Measurements from ENCODE around the gene EXOSC10. TPM values are rescaled to one million over a fixed set of nuclear protein-coding genes. Genes with fewer than 3 reads are reported as not detected.

Gene EXOSC10
- polyA plus RNA-seq, 2 of the 4 experiments (the other 2 are of a cell fraction), result 45.4 to 76.9 TPM

GRCh38 chr1:11143907-11144306 is 44.2 kb upstream of the EXOSC10 start:
- POLR2A ChIA-PET, result no interaction called here
- H3K4me1 ChIP-seq, result no peaks in the 10 kb centered on the region
- no peak overlapping the region for H3K4me2 ChIP-seq
- no peak overlapping the region for H3K4me3 ChIP-seq
- WGBS (ENCODE audit: missing lambda C conversion rate), result 89% methylated on average over 2 of the region's 2 CpGs
- no peak for FAIRE-seq
- CTCF ChIA-PET, result interaction anchor here (1.6 kb wide), 1 partner anchor 23 kb away, joined by 3 read pairs; no protein-coding TSS in a partner anchor
- no peak overlapping the region for H3K27ac ChIP-seq
- H3K9me3 ChIP-seq, result no peaks in the 10 kb centered on the region
- no peak for DNase-seq (ENCODE audit: low read depth in 1 of 2, low spot score in 1 of 2)
- no peak for ATAC-seq
- TF ChIP-seq POLR2A (IDR thresholded peaks at IDR 0.05; ENCODE audit: low read length) (no peak), POLR2AphosphoS2 (conservative IDR thresholded peaks at IDR 0.05; ENCODE audit: low read length) (no peak), NR3C1 (IDR thresholded peaks at IDR 0.05) (no peak), ELK1 (IDR thresholded peaks at IDR 0.05; ENCODE audit: low read depth, low read length) (no peak), HOXB13 (CRISPR knock-in tag; IDR thresholded peaks at IDR 0.05; ENCODE audit: low read depth) (no peak), EHF (CRISPR knock-in tag; IDR thresholded peaks at IDR 0.05) (no peak), RCOR1 (IDR thresholded peaks at IDR 0.05; ENCODE audit: low read depth, low read length) (no peak), CTCF (IDR thresholded peaks at IDR 0.05) (no peak), BCL3 (IDR thresholded peaks at IDR 0.05) (no peak), HMGXB4 (CRISPR knock-in tag; IDR thresholded peaks at IDR 0.05; ENCODE audit: borderline replicate concordance) (no peak)

GRCh38 chr1:11143401-11143800 is 43.7 kb upstream of the EXOSC10 start:
- Histone ChIP-seq H3K4me2 (no peak overlapping the region), H3K9me3 (no peaks in the 10 kb centered on the region), H3K27ac (no peak overlapping the region), H3K4me3 (no peak overlapping the region), H3K4me1 (no peaks in the 10 kb centered on the region)
- ChIA-PET POLR2A (no interaction called here), CTCF (interaction anchor here (1.6 kb wide), 1 partner anchor 22 kb away, joined by 3 read pairs; no protein-coding TSS in a partner anchor)
- ATAC-seq, result no peak
- 99% methylated on average over 5 of the region's 5 CpGs for WGBS (ENCODE audit: missing lambda C conversion rate)
- no peak for FAIRE-seq
- TF ChIP-seq ESRRA (IDR thresholded peaks at IDR 0.05; ENCODE audit: borderline replicate concordance, low read length), result no peak
- no peak for TF ChIP-seq MAFK (IDR thresholded peaks at IDR 0.05; ENCODE audit: partially characterized antibody)
- no peak for TF ChIP-seq MAX (IDR thresholded peaks at IDR 0.05)
- no peak for TF ChIP-seq FOSB (CRISPR knock-in tag; IDR thresholded peaks at IDR 0.05)
- TF ChIP-seq EP300 (IDR thresholded peaks at IDR 0.05), result no peak
- TF ChIP-seq RAD21 (conservative IDR thresholded peaks at IDR 0.05 in 1 of 2, IDR thresholded peaks at IDR 0.05 in 1 of 2), result no peak
- no peak for TF ChIP-seq HOXA7 (CRISPR knock-in tag; IDR thresholded peaks at IDR 0.05)
- TF ChIP-seq CHD2 (IDR thresholded peaks at IDR 0.05; ENCODE audit: low read length, partially characterized antibody), result no peak
- no peak for TF ChIP-seq EHF (CRISPR knock-in tag; IDR thresholded peaks at IDR 0.05)
- TF ChIP-seq CBX2 (IDR thresholded peaks at IDR 0.05; ENCODE audit: borderline replicate concordance, low read depth), result no peak
- TF ChIP-seq EHMT2 (IDR thresholded peaks at IDR 0.05; ENCODE audit: low read depth), result no peak
- TF ChIP-seq PBX3 (IDR thresholded peaks at IDR 0.05), result no peak
- no peak for TF ChIP-seq RNF2 (IDR thresholded peaks at IDR 0.05; ENCODE audit: borderline replicate concordance, low read depth)
- no peak for TF ChIP-seq HOXB5 (CRISPR knock-in tag; IDR thresholded peaks at IDR 0.05)
- TF ChIP-seq ELK1 (IDR thresholded peaks at IDR 0.05; ENCODE audit: low read depth, low read length), result no peak
- no peak for TF ChIP-seq HMGXB4 (CRISPR knock-in tag; IDR thresholded peaks at IDR 0.05; ENCODE audit: borderline replicate concordance)
- no peak for TF ChIP-seq ZNF302 (CRISPR knock-in tag; IDR thresholded peaks at IDR 0.05)
- no peak for TF ChIP-seq JUNB (IDR thresholded peaks at IDR 0.05)
- no peak for DNase-seq (ENCODE audit: low read depth in 1 of 2, low spot score in 1 of 2)

All from A549 (cell line).